Heart right ventricle (tissue), 16 donors: Measurements from ENCODE around the gene CDKAL1. TPM values are rescaled to one million over a fixed set of nuclear protein-coding genes. Genes with fewer than 3 reads are reported as not detected.

Experiments used
- ATAC-seq, 8 donors: fragments of 200-7000 bp; cut with Tn5 transposase; one replicate each; pipeline ENCODE4 v1.9.1; 2020; ENCODE audit warnings: mild to moderate bottlenecking in 8 of 8, moderate library complexity in 8 of 8, moderate number of reproducible peaks in 1 of 8
- DNase-seq, 2 donors: peaks; one replicate each; pipeline ENCODE4 v3.0.0-alpha.2; 2020
- H3K27ac ChIP-seq, 10 donors: fragments of 200-600 bp; sonication (generic) in 2 of 10; one replicate each; pipeline versions ENCODE4 v1.5.0 to v1.8.0; 2020 to 2022; ENCODE audit warnings: mild to moderate bottlenecking in 3 of 10
- H3K27me3 ChIP-seq, 7 donors: fragments of 200-600 bp; one replicate each; pipeline ENCODE4 v1.8.0; 2021 to 2022; ENCODE audit warnings: mild to moderate bottlenecking in 2 of 7
- H3K36me3 ChIP-seq, 9 donors: fragments of 200-600 bp; sonication (generic) in 1 of 9; one replicate each; pipeline versions ENCODE4 v1.5.0 to v1.8.0; 2020 to 2022; ENCODE audit warnings: mild to moderate bottlenecking in 2 of 9
- H3K4me1 ChIP-seq, 9 donors: fragments of 200-600 bp; sonication (generic) in 1 of 9; one replicate each; pipeline versions ENCODE4 v1.5.0 to v1.8.0; 2020 to 2022; ENCODE audit warnings: mild to moderate bottlenecking in 4 of 9
- H3K4me3 ChIP-seq, 10 donors: fragments of 200-600 bp; sonication (generic) in 2 of 10; one replicate each; pipeline versions ENCODE4 v1.5.0 to v1.8.0; 2020 to 2022; ENCODE audit warnings: mild to moderate bottlenecking in 7 of 10, moderate library complexity in 2 of 10
- H3K9me3 ChIP-seq, 11 donors: fragments of 200-600 bp in 10 of 11; sonication (generic) in 2 of 11; one replicate each; pipeline versions ENCODE4 v1.5.0 to v1.8.0; 2013 to 2022; ENCODE audit warnings: mild to moderate bottlenecking in 2 of 11, control low read depth in 1 of 11, moderate library complexity in 1 of 11
- CTCF ChIP-seq, 9 donors: fragments of 200-600 bp; sonication (generic) in 2 of 9; IDR thresholded peaks; one replicate each; pipeline versions ENCODE4 v1.5.0 to v1.8.0; 2021 to 2022; ENCODE audit warnings: antibody characterized with exemption in 9 of 9, mild to moderate bottlenecking in 5 of 9, moderate library complexity in 1 of 9
- WGBS, 2 donors: extraction: QIAGEN DNeasy Blood & Tissue Kit; methylation state at CpG; one replicate each; pipeline ENCODE4 v1.1.7; 2013; ENCODE audit warnings: inconsistent platforms in 1 of 2; 5-methylcytosine and 5-hydroxymethylcytosine counted together
- intact Hi-C, 10 donors: fragments of 100-400 bp; cut with DNase I; formaldehyde crosslinking; loops; one replicate each; pipeline versions ENCODE4 v1.11.1 to v1.14.2; 2022
- polyA plus RNA-seq, 2 donors: library from polyadenylated mRNA; stranded (reverse); fragments of 200-250 nt; gene quantifications; one replicate each; pipeline ENCODE4 v1.2.3, GENCODE V29; 2013
- total RNA-seq, 10 donors: library from RNA; stranded (reverse); fragmentation: NEBNext Ultra II Directional in 3 of 10; extraction: Animal tissue kit (Norgen Biotek cat#: 25700) in 3 of 10; gene quantifications; one replicate each; pipeline versions ENCODE4 v1.2.1 to v1.2.4, GENCODE V29; 2021 to 2023
- donor health status: Arrhythmogenic right ventricular cardiomyopathy.
- donor health status: ischemic (EF 13 %, LVEDD 7.1; RV severe dilation, severe dysfunction).
- donor health status: healthy with polysubstance abuse.
- donor health status: DM: no; HTN: yes; CAD: no.
- donor health status: DM: no; HTN: no; CAD: no.
- donor health status: ischemic (EF 25% LVEDD 6.9; RV normal size, moderate dysfunction).
- donor health status: ischemic (EF 25% LVEDD 5.7; RV mildly dilated, moderate dysfunction).
- donor health status: healthy.
- donor health status: DM: yes; HTN: yes; CAD: no.
- donor health status: Ischemic cardiomyopathy.
- donor health status: ischemic (EF 35%, LVEDD 5.7; RV mildly dilated, moderate dysfunction).
- donor health status: nonischemic (EF 11% LVEDD 7.7; RV severe dilation, severe dysfunction).
- donor health status: DM: yes; HTN: yes; CAD: no.
- donor health status: PGD.
- donor health status: ischemic (EF 29% LVEDD 5.4; RV normal size, mild dysfunction).
- donor health status: nonischemic (EF 23%, LVEDD 6.1; RV moderate dilation, normal function).

The CDKAL1 gene
- total and polyA plus RNA-seq, 12 donors: 3.2 to 14.0 (median 10.6) TPM

GRCh38 chr6:20533746-20534294 lies 437 bp upstream of the CDKAL1 start:
- intact Hi-C loops: loop anchor here in 5 of 10 donors (2.0 to 5.0 kb wide), 3 partner anchors 132 to 442 kb away; partner anchors contain the start of gene E2F3 (in 4 of the 5)
- H3K4me3 ChIP-seq: peak overlapping the region; percentile 68 to 100 (median 88)
- no peaks in the 10 kb centered on the region for H3K27me3 ChIP-seq
- TF ChIP-seq CTCF (IDR thresholded peaks at IDR 0.05): no peak
- WGBS, 2 donors: 46 to 48% methylated on average over 6 of the region's 6 CpGs
- ATAC-seq (no peak), DNase-seq (no peak)
- H3K9me3 ChIP-seq: no peaks in the 10 kb centered on the region
- peaks cover 0 to 21% (median 18%) of the 10 kb centered on the region in 9 donors for H3K4me1 ChIP-seq
- H3K36me3 ChIP-seq: peaks cover 0 to 19% (median 0%) of the 10 kb centered on the region in 9 donors
- H3K27ac ChIP-seq: peak overlapping the region in 9 of 10 donors; percentile 72 to 93 (median 84)

GRCh38 chr6:20538131-20538662 lies 3.9 kb downstream of the CDKAL1 start:
- H3K27me3 ChIP-seq: no peaks in the 10 kb centered on the region
- ATAC-seq (no peak), DNase-seq (no peak)
- WGBS, 2 donors: 46 to 97% methylated on average over 1 of the region's 1 CpG
- peaks cover 0 to 32% (median 24%) of the 10 kb centered on the region in 9 donors for H3K4me1 ChIP-seq
- peaks cover 0 to 40% (median 0%) of the 10 kb centered on the region in 9 donors for H3K36me3 ChIP-seq
- no peak overlapping the region for H3K4me3 ChIP-seq
- H3K27ac ChIP-seq: no peak overlapping the region
- TF ChIP-seq CTCF (IDR thresholded peaks at IDR 0.05): no peak
- H3K9me3 ChIP-seq: no peaks in the 10 kb centered on the region
- intact Hi-C loops: no loop called here

- no peak for TF ChIP-seq CTCF (IDR thresholded peaks at IDR 0.05)
- ATAC-seq (no peak), DNase-seq (no peak)
- intact Hi-C loops: no loop called here
- H3K4me3 ChIP-seq: no peak overlapping the region
- WGBS, 2 donors: 75 to 76% methylated on average over 4 of the region's 4 CpGs
- H3K9me3 ChIP-seq: no peaks in the 10 kb centered on the region
- peaks cover 0 to 27% (median 21%) of the 10 kb centered on the region in 9 donors for H3K4me1 ChIP-seq
- peaks cover 0 to 40% (median 0%) of the 10 kb centered on the region in 9 donors for H3K36me3 ChIP-seq
- no peak overlapping the region for H3K27ac ChIP-seq
- no peaks in the 10 kb centered on the region for H3K27me3 ChIP-seq
These were observed 4.7 kb downstream of the CDKAL1 start for GRCh38 chr6:20538907-20539306.

- H3K4me3 ChIP-seq: no peak overlapping the region
- no peak overlapping the region for H3K27ac ChIP-seq
- WGBS, 2 donors: 97 to 100% methylated on average over 2 of the region's 2 CpGs
- intact Hi-C loops: no loop called here
- ATAC-seq (no peak), DNase-seq (no peak)
- no peaks in the 10 kb centered on the region for H3K27me3 ChIP-seq
- no peak for TF ChIP-seq CTCF (IDR thresholded peaks at IDR 0.05)
- H3K9me3 ChIP-seq: no peaks in the 10 kb centered on the region
- H3K4me1 ChIP-seq: peaks cover 0 to 25% (median 21%) of the 10 kb centered on the region in 9 donors
- peaks cover 0 to 40% (median 0%) of the 10 kb centered on the region in 9 donors for H3K36me3 ChIP-seq
These were observed 5.1 kb downstream of the CDKAL1 start for GRCh38 chr6:20539387-20539786.
